ENCODE data around the gene AP3B2. TPM values are rescaled to one million over a fixed set of nuclear protein-coding genes. Genes with fewer than 3 reads are reported as not detected.
A peak's percentile ranks its signal among the peaks of the same experiment; 100 is the strongest.

Gene AP3B2
- total and polyA plus RNA-seq, 8 donors, result 1.6 to 19.1 (median 3.2) TPM

GRCh38 chr15:82688691-82689090 lies 21.0 kb downstream of the AP3B2 start:
- no peaks in the 10 kb centered on the region for H3K4me1 ChIP-seq
- no peak overlapping the region for H3K4me3 ChIP-seq
- no peak for TF ChIP-seq CTCF (IDR thresholded peaks at IDR 0.05)
- intact Hi-C loops (cut with DNase I), result no loop called here
- no peak overlapping the region for H3K27ac ChIP-seq
- H3K36me3 ChIP-seq, result no peaks in the 10 kb centered on the region
- no peak for FAIRE-seq
- H3K27me3 ChIP-seq, result no peaks in the 10 kb centered on the region
- 74 to 84% methylated on average over 10 of the region's 10 CpGs for WGBS, 2 donors
- ATAC-seq, result no peak
- H3K9me3 ChIP-seq, result no peaks in the 10 kb centered on the region
- no peak for DNase-seq

GRCh38 chr15:82681371-82681770 lies 28.3 kb downstream of the AP3B2 start:
- Histone ChIP-seq H3K27me3 (no peaks in the 10 kb centered on the region), H3K36me3 (no peaks in the 10 kb centered on the region), H3K4me3 (peak overlapping the region in 3 of 4 donors; percentile 39 to 93 (median 80)), H3K27ac (no peak overlapping the region), H3K4me1 (no peaks in the 10 kb centered on the region), H3K9me3 (no peaks in the 10 kb centered on the region)
- WGBS, 2 donors, result 88 to 91% methylated on average over 10 of the region's 10 CpGs
- no peak for TF ChIP-seq CTCF (IDR thresholded peaks at IDR 0.05)
- FAIRE-seq, result no peak
- ATAC-seq, result no peak
- DNase-seq, result peak in 2 of 6 donors; percentile 6 to 26
- intact Hi-C loops (cut with DNase I), result no loop called here

GRCh38 chr15:82680200-82681102 lies 29.2 kb downstream of the AP3B2 start:
- peak; percentile 96 to 99 (median 98) for ATAC-seq
- Histone ChIP-seq H3K27ac (peak overlapping the region; percentile 61 to 80 (median 76)), H3K4me1 (no peaks in the 10 kb centered on the region), H3K9me3 (no peaks in the 10 kb centered on the region), H3K27me3 (no peaks in the 10 kb centered on the region), H3K4me3 (peak overlapping the region; percentile 39 to 93 (median 70)), H3K36me3 (no peaks in the 10 kb centered on the region)
- DNase-seq, result peak; percentile 82 to 95 (median 90)
- intact Hi-C loops (cut with DNase I), result no loop called here
- no peak for FAIRE-seq
- peak in 1 of 4 donors; percentile 17 for TF ChIP-seq CTCF (IDR thresholded peaks at IDR 0.05)
- WGBS, 2 donors, result 2 to 3% methylated on average over 55 to 76 of the region's 76 CpGs

- H3K27me3 ChIP-seq, result no peaks in the 10 kb centered on the region
- H3K4me3 ChIP-seq, result peak overlapping the region; percentile 39 to 93 (median 70)
- no peak for TF ChIP-seq CTCF (IDR thresholded peaks at IDR 0.05)
- ATAC-seq (peak in 1 of 4 donors; percentile 1), DNase-seq (peak in 1 of 6 donors; percentile 15), FAIRE-seq (no peak)
- 20 to 33% methylated on average over 17 to 19 of the region's 19 CpGs for WGBS, 2 donors
- intact Hi-C loops (cut with DNase I), result no loop called here
- H3K4me1 ChIP-seq, result no peaks in the 10 kb centered on the region
- H3K36me3 ChIP-seq, result no peaks in the 10 kb centered on the region
- H3K27ac ChIP-seq, result no peak overlapping the region
- H3K9me3 ChIP-seq, result no peaks in the 10 kb centered on the region
Observed at GRCh38 chr15:82679626-82680199, 30.0 kb downstream of the AP3B2 start.

Data from pancreas (tissue), 10 donors.